Left renal pelvis (tissue), 4 donors: Measurements from ENCODE around the gene IMMP2L. TPM values are rescaled to one million over a fixed set of nuclear protein-coding genes. Genes with fewer than 3 reads are reported as not detected.
"Not testable (repeated sequence)": the region's sequence is repeated elsewhere in the genome, so short reads cannot be mapped to it uniquely, and the experiment has no call there.

Experiments
- DNase-seq, 4 donors: peaks; one replicate each; pipeline ENCODE4 v3.0.0-alpha.2; 2013; ENCODE audit warnings: low read depth in 4 of 4, low spot score in 3 of 4
- polyA plus RNA-seq, 4 donors: library from polyadenylated mRNA; unstranded; fragments of 120-200 nt; gene quantifications; one replicate each; pipeline ENCODE4 v1.2.1, GENCODE V29; 2013; ENCODE audit not compliant: insufficient read length in 4 of 4

The IMMP2L gene
- polyA plus RNA-seq, 4 donors, result 19.8 to 41.9 (median 41.3) TPM

GRCh38 chr7:111091593-111092358 is 470.5 kb downstream of the IMMP2L start:
- DNase-seq, result no peak

- DNase-seq, result no peak
Observed at GRCh38 chr7:111090846-111091245, 471.4 kb downstream of the IMMP2L start, which contains the start of gene LRRN3. LRRN3 (plus strand) TSS chr7:111091127; CDS start chr7:111122773, 31,646 bp downstream.

- no peak for DNase-seq
Observed at GRCh38 chr7:111089822-111090426, 472.4 kb downstream of the IMMP2L start.

GRCh38 chr7:111088328-111088727 is 474.0 kb downstream of the IMMP2L start:
- no peak for DNase-seq

GRCh38 chr7:111086532-111086931 is 475.8 kb downstream of the IMMP2L start:
- DNase-seq, result no peak

- DNase-seq, result no peak
Observed at GRCh38 chr7:111085356-111085755, 476.9 kb downstream of the IMMP2L start.

GRCh38 chr7:111083413-111083812 is 478.9 kb downstream of the IMMP2L start:
- no peak for DNase-seq

GRCh38 chr7:111082351-111082750 is 479.9 kb downstream of the IMMP2L start:
- DNase-seq, result no peak

GRCh38 chr7:111081546-111082267 is 480.6 kb downstream of the IMMP2L start:
- DNase-seq, result no peak

GRCh38 chr7:111080495-111081105 is 481.7 kb downstream of the IMMP2L start:
- no peak for DNase-seq

- no peak for DNase-seq
Observed at GRCh38 chr7:111077001-111077400, 485.3 kb downstream of the IMMP2L start.

GRCh38 chr7:111076205-111076604 is 486.1 kb downstream of the IMMP2L start:
- DNase-seq, result no peak

GRCh38 chr7:111075498-111075897 is 486.8 kb downstream of the IMMP2L start:
- DNase-seq, result no peak

GRCh38 chr7:111074748-111075146 is 487.5 kb downstream of the IMMP2L start:
- no peak for DNase-seq

- DNase-seq, result no peak
Observed at GRCh38 chr7:111074071-111074747, 488.1 kb downstream of the IMMP2L start.

- not testable (repeated sequence) for DNase-seq
Observed at GRCh38 chr7:111072658-111073057, 489.6 kb downstream of the IMMP2L start.

- DNase-seq, result no peak
Observed at GRCh38 chr7:111071556-111071955, 490.7 kb downstream of the IMMP2L start.

GRCh38 chr7:111068618-111069017 is 493.7 kb downstream of the IMMP2L start:
- DNase-seq, result no peak

GRCh38 chr7:111067682-111068081 is 494.6 kb downstream of the IMMP2L start:
- no peak for DNase-seq

- DNase-seq, result no peak
Observed at GRCh38 chr7:111067251-111067650, 495.0 kb downstream of the IMMP2L start.
